ENCODE data around the gene C1orf74. TPM values are rescaled to one million over a fixed set of nuclear protein-coding genes. Genes with fewer than 3 reads are reported as not detected.
A peak's percentile ranks its signal among the peaks of the same experiment; 100 is the strongest.

Gene C1orf74
- total and polyA plus RNA-seq, 7 experiments from 2014 or later, result 0.31 to 1.5 (median 0.74) TPM

DNA sequence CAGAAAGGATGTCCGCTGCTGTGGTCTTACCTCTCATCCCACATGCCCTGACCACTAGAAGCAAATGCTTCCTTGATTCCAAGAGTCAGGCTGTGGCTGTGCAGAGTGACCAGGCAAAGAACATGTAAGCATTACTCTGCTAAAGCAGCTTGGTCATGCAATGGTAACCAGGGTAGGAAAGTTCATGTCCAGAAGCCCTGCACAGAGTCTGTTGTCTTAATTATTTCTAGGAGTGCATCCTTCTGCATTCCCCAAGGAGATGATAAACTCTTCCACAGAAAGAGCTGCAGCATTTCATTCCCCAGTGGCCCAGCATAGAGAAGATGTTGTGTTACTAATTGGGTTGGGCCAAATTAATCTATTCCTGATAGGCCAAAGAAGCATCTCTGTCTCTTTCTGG lies 33.3 kb upstream of the C1orf74 start:
- Mint-ChIP-seq H3K36me3 (peaks cover 0 to 5% (median 0%) of the 10 kb centered on the region in 5 donors), H3K27ac (no peak overlapping the region), H3K4me1 (peaks cover under 1 to 12% (median 2%) of the 10 kb centered on the region in 7 donors), H3K27me3 (peaks cover 7 to 26% (median 12%) of the 10 kb centered on the region in 5 donors), H3K4me3 (no peak overlapping the region), H3K9me3 (no peaks in the 10 kb centered on the region)
- DNase-seq (no peak), ATAC-seq (no peak)
- H3K4me3 ChIP-seq (ENCODE audit: low read length), result no peak overlapping the region
- CTCF ChIA-PET, result no interaction called here
- H3K27me3 ChIP-seq (ENCODE audit: control insufficient read depth in 2 of 2, insufficient read depth in 2 of 2, low read length in 2 of 2), result no peaks in the 10 kb centered on the region
- no peaks in the 10 kb centered on the region for H3K36me3 ChIP-seq (ENCODE audit: control insufficient read depth in 2 of 3, insufficient read depth in 3 of 3, low read length in 3 of 3)
- intact Hi-C loops (cut with micrococcal nuclease), result no loop called here
- POLR2A ChIA-PET, result interaction anchor here (1.4 kb wide), 1 partner anchor 13 kb away, joined by 3 read pairs; no protein-coding TSS in a partner anchor
- no peak overlapping the region for H3K27ac ChIP-seq (ENCODE audit: low read depth, low read length)
- no peaks in the 10 kb centered on the region for H3K9me3 ChIP-seq (ENCODE audit: control insufficient read depth in 2 of 3, low read length in 3 of 3)
- no peaks in the 10 kb centered on the region for H3K4me1 ChIP-seq (ENCODE audit: control insufficient read depth in 2 of 2, insufficient read depth in 2 of 2, low read length in 2 of 2)

GRCh38 chr1:209816923-209817322 lies 32.6 kb upstream of the C1orf74 start:
- Histone ChIP-seq H3K9me3 (ENCODE audit: control insufficient read depth in 2 of 3, low read length in 3 of 3) (no peaks in the 10 kb centered on the region), H3K27me3 (ENCODE audit: control insufficient read depth in 2 of 2, insufficient read depth in 2 of 2, low read length in 2 of 2) (no peaks in the 10 kb centered on the region), H3K36me3 (ENCODE audit: control insufficient read depth in 2 of 3, insufficient read depth in 3 of 3, low read length in 3 of 3) (no peaks in the 10 kb centered on the region), H3K4me3 (ENCODE audit: low read length) (no peak overlapping the region), H3K27ac (ENCODE audit: low read depth, low read length) (no peak overlapping the region), H3K4me1 (ENCODE audit: control insufficient read depth in 2 of 2, insufficient read depth in 2 of 2, low read length in 2 of 2) (no peaks in the 10 kb centered on the region)
- ATAC-seq (no peak), DNase-seq (no peak)
- Mint-ChIP-seq H3K27me3 (peaks cover 7 to 24% (median 9%) of the 10 kb centered on the region in 5 donors), H3K36me3 (peaks cover 0 to 5% (median 0%) of the 10 kb centered on the region in 5 donors), H3K9me3 (no peaks in the 10 kb centered on the region), H3K4me1 (peaks cover 0 to 10% (median 0%) of the 10 kb centered on the region in 7 donors), H3K4me3 (no peak overlapping the region), H3K27ac (no peak overlapping the region)
- intact Hi-C loops (cut with micrococcal nuclease), result no loop called here
- POLR2A ChIA-PET, result no interaction called here
- CTCF ChIA-PET, result no interaction called here

DNA sequence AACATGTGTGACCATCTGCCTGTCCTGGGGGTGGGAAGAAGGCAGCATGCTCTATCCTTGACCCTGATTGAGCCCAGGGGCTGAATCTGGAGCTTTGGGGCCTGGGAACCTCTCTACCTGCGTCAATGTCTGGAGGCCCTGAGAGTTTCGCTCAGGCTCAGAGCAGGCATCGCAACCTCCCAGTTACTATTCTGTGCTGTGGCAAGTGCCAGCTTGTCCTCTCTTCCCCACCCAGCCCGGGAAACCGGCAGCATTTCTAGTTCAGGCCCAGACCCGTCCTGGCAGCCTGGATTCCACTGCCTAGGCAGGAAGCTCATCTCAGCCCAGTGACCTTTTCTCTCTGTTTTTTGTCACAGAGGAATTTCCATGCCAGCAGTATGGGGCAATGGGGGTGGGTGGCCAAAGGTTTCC lies 31.6 kb upstream of the C1orf74 start:
- H3K27me3 Mint-ChIP-seq, result peaks cover under 1 to 17% (median 6%) of the 10 kb centered on the region in 5 donors

DNA sequence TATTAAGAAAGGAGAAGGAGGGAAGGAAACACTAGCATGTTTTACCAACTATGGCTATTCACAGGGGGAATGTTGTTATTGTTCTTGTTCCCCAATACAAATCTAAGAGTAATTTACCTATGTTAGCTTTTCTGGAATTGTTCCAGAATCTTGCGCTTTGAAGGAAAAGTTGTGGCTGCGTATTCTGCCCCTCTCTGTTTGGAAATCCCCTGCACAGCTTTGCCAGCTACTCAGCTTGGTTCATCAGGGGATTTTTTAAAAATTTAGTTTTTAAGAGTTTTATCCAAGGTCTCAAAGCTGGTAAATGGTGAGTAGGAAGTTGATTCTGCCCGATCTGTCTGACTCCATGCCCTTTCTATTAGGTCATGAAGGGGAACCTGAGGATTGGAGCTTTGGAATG lies 31.1 kb upstream of the C1orf74 start:
- intact Hi-C loops (cut with micrococcal nuclease), result no loop called here
- H3K36me3 ChIP-seq (ENCODE audit: control insufficient read depth in 2 of 3, insufficient read depth in 3 of 3, low read length in 3 of 3), result no peaks in the 10 kb centered on the region
- ChIA-PET CTCF (interaction anchor here (0.5 to 1.0 kb wide), 2 partner anchors 12 kb away, joined by 3 to 5 read pairs; partner anchors contain the start of gene UTP25), POLR2A (interaction anchor here (1.1 to 1.6 kb wide), 4 partner anchors 12 to 54 kb away, joined by 3 to 6 read pairs (median 4); partner anchors contain the start of gene UTP25)
- Mint-ChIP-seq H3K4me3 (no peak overlapping the region), H3K36me3 (peaks cover 0 to 5% (median 0%) of the 10 kb centered on the region in 5 donors), H3K9me3 (no peaks in the 10 kb centered on the region), H3K4me1 (peaks cover 0 to 10% (median 0%) of the 10 kb centered on the region in 7 donors), H3K27ac (peak overlapping the region in 1 of 9 donors; percentile 3), H3K27me3 (peaks cover 0 to 13% (median 3%) of the 10 kb centered on the region in 5 donors)
- no peak overlapping the region for H3K27ac ChIP-seq (ENCODE audit: low read depth, low read length)
- no peaks in the 10 kb centered on the region for H3K27me3 ChIP-seq (ENCODE audit: control insufficient read depth in 2 of 2, insufficient read depth in 2 of 2, low read length in 2 of 2)
- ATAC-seq, result no peak
- H3K4me3 ChIP-seq (ENCODE audit: low read length), result no peak overlapping the region
- H3K4me1 ChIP-seq (ENCODE audit: control insufficient read depth in 2 of 2, insufficient read depth in 2 of 2, low read length in 2 of 2), result no peaks in the 10 kb centered on the region
- H3K9me3 ChIP-seq (ENCODE audit: control insufficient read depth in 2 of 3, low read length in 3 of 3), result no peaks in the 10 kb centered on the region
- DNase-seq, result peak in 1 of 9 donors; percentile 16

More for the DNA sequence above, 31.6 kb upstream of the C1orf74 start:
- POLR2A ChIA-PET, result interaction anchor here (1.1 to 1.6 kb wide), 4 partner anchors 11 to 54 kb away, joined by 3 to 6 read pairs (median 4); partner anchors contain the start of gene UTP25
- H3K9me3 ChIP-seq (ENCODE audit: control insufficient read depth in 2 of 3, low read length in 3 of 3), result no peaks in the 10 kb centered on the region
- no peak overlapping the region for H3K27ac ChIP-seq (ENCODE audit: low read depth, low read length)
- no peak overlapping the region for H3K27ac Mint-ChIP-seq
- no peaks in the 10 kb centered on the region for H3K9me3 Mint-ChIP-seq
- no peaks in the 10 kb centered on the region for H3K4me1 ChIP-seq (ENCODE audit: control insufficient read depth in 2 of 2, insufficient read depth in 2 of 2, low read length in 2 of 2)
- intact Hi-C loops (cut with micrococcal nuclease), result no loop called here
- H3K36me3 Mint-ChIP-seq, result peaks cover 0 to 5% (median 0%) of the 10 kb centered on the region in 5 donors
- H3K4me1 Mint-ChIP-seq, result peaks cover 0 to 10% (median 0%) of the 10 kb centered on the region in 7 donors
- no peaks in the 10 kb centered on the region for H3K27me3 ChIP-seq (ENCODE audit: control insufficient read depth in 2 of 2, insufficient read depth in 2 of 2, low read length in 2 of 2)
- no peak for ATAC-seq
- no peak for DNase-seq
- no peaks in the 10 kb centered on the region for H3K36me3 ChIP-seq (ENCODE audit: control insufficient read depth in 2 of 3, insufficient read depth in 3 of 3, low read length in 3 of 3)
- CTCF ChIA-PET, result interaction anchor here (0.5 to 1.0 kb wide), 2 partner anchors 11 to 12 kb away, joined by 3 to 5 read pairs; partner anchors contain the start of gene UTP25
- H3K4me3 Mint-ChIP-seq, result no peak overlapping the region
- no peak overlapping the region for H3K4me3 ChIP-seq (ENCODE audit: low read length)

GRCh38 chr1:209813902-209814301 lies 29.5 kb upstream of the C1orf74 start:
- H3K36me3 Mint-ChIP-seq, result peaks cover 0 to 5% (median 0%) of the 10 kb centered on the region in 5 donors
- no peak overlapping the region for H3K4me3 ChIP-seq (ENCODE audit: low read length)
- H3K4me1 Mint-ChIP-seq, result peaks cover 0 to 10% (median 2%) of the 10 kb centered on the region in 7 donors
- no peak overlapping the region for H3K4me3 Mint-ChIP-seq
- ATAC-seq, result no peak
- H3K27ac Mint-ChIP-seq, result no peak overlapping the region
- ChIA-PET POLR2A (interaction anchor here (0.6 to 0.8 kb wide), 2 partner anchors 11 to 22 kb away, joined by 3 to 4 read pairs; no protein-coding TSS in a partner anchor), CTCF (interaction anchor here (2.2 kb wide), 1 partner anchor 10 kb away, joined by 14 read pairs; no protein-coding TSS in a partner anchor)
- no peaks in the 10 kb centered on the region for H3K9me3 ChIP-seq (ENCODE audit: control insufficient read depth in 2 of 3, low read length in 3 of 3)
- peaks cover 0 to 5% (median 0%) of the 10 kb centered on the region in 5 donors for H3K27me3 Mint-ChIP-seq
- no peak overlapping the region for H3K27ac ChIP-seq (ENCODE audit: low read depth, low read length)
- H3K4me1 ChIP-seq (ENCODE audit: control insufficient read depth in 2 of 2, insufficient read depth in 2 of 2, low read length in 2 of 2), result no peaks in the 10 kb centered on the region
- H3K36me3 ChIP-seq (ENCODE audit: control insufficient read depth in 2 of 3, insufficient read depth in 3 of 3, low read length in 3 of 3), result no peaks in the 10 kb centered on the region
- no peak for DNase-seq
- intact Hi-C loops (cut with micrococcal nuclease), result no loop called here
- H3K9me3 Mint-ChIP-seq, result no peaks in the 10 kb centered on the region
- no peaks in the 10 kb centered on the region for H3K27me3 ChIP-seq (ENCODE audit: control insufficient read depth in 2 of 2, insufficient read depth in 2 of 2, low read length in 2 of 2)

DNA sequence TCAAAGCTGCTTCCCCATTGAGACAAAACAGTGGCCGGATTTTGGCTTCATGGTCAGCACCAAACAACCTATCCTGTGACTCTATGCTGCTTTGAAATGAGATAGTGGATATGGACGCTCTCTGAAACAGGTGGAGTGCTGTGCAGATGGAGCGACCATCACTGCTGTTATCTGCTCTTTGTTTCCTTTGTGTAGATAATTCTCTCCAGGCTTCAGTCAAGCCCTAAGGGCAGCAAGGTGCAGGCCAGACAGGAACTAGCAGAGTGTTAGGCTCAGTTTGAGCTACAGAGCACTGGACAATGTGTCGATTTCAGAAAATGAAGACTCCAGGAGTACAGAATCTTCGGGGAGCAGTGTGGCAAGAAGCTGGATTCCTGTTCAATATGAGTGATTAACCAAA lies 26.4 kb upstream of the C1orf74 start:
- H3K4me3 ChIP-seq (ENCODE audit: low read length), result no peak overlapping the region
- no peaks in the 10 kb centered on the region for H3K36me3 ChIP-seq (ENCODE audit: control insufficient read depth in 2 of 3, insufficient read depth in 3 of 3, low read length in 3 of 3)
- H3K9me3 Mint-ChIP-seq, result no peaks in the 10 kb centered on the region
- H3K9me3 ChIP-seq (ENCODE audit: control insufficient read depth in 2 of 3, low read length in 3 of 3), result no peaks in the 10 kb centered on the region
- H3K27me3 Mint-ChIP-seq, result no peaks in the 10 kb centered on the region
- ChIA-PET CTCF (interaction anchor here (0.5 to 1.2 kb wide), 2 partner anchors 12 to 56 kb away, joined by 3 to 5 read pairs; no protein-coding TSS in a partner anchor), POLR2A (no interaction called here)
- no peaks in the 10 kb centered on the region for H3K27me3 ChIP-seq (ENCODE audit: control insufficient read depth in 2 of 2, insufficient read depth in 2 of 2, low read length in 2 of 2)
- H3K36me3 Mint-ChIP-seq, result peaks cover 0 to 5% (median 0%) of the 10 kb centered on the region in 5 donors
- H3K4me1 ChIP-seq (ENCODE audit: control insufficient read depth in 2 of 2, insufficient read depth in 2 of 2, low read length in 2 of 2), result peaks cover 0 to 1% of the 10 kb centered on the region in 2 donors
- peaks cover 4 to 15% (median 6%) of the 10 kb centered on the region in 7 donors for H3K4me1 Mint-ChIP-seq
- ATAC-seq (no peak), DNase-seq (no peak)
- no peak overlapping the region for H3K4me3 Mint-ChIP-seq
- no peak overlapping the region for H3K27ac ChIP-seq (ENCODE audit: low read depth, low read length)
- peak overlapping the region in 1 of 9 donors; percentile 42 for H3K27ac Mint-ChIP-seq
- intact Hi-C loops (cut with micrococcal nuclease), result no loop called here

Measured in naive thymus-derived CD4-positive, alpha-beta T cell (primary cell).